ENCODE results near the gene TM9SF3.

TM9SF3 gene

DNA sequence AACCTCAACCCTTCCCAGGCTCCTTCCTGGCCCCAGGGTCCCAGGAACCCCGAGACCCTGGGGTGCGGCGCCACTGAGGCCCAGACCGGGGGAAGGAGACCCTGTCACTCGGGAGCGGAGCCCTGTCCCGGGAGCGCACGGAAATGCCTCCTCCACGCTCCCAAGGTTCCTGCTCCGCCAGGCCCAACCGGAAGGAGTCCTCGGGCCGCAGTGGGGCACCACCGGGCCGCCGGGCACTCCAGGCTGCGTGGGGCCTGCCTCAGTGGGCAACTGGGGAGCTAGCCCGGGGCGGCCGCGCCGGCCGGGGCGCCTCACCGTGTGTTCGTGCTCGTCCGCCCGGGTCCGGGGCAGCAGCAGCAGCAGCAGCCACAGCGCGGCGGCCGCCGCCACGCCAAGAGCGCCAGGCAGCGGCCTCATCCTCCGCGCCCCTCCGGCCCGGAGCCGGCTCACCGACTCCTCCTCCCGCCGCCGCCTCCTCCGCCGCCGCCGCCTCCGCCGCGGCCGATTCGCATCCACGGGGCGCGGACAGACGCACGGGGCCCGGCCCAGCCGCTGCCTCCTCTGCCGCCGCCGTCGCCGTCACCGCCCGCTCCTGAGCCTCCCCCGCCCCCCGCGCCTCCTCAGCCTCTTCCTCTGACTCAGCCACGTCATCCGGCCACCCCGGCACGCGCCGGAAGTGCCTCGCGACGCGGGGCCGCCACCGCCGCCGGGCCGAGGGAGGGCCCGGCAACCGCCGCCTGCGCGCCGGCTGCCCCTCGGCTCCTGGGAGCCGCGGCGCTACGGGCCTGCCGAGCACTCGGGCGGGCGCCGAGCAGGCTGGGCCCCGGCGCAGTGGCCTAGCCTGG, at the start of gene TM9SF3:
Gene TM9SF3, minus strand, starts transcription at position 594 of the 845 bp plus-strand sequence. Its CDS starts 177 bp downstream, at position 417.
- peak; percentile 93 for DNase-seq

DNA sequence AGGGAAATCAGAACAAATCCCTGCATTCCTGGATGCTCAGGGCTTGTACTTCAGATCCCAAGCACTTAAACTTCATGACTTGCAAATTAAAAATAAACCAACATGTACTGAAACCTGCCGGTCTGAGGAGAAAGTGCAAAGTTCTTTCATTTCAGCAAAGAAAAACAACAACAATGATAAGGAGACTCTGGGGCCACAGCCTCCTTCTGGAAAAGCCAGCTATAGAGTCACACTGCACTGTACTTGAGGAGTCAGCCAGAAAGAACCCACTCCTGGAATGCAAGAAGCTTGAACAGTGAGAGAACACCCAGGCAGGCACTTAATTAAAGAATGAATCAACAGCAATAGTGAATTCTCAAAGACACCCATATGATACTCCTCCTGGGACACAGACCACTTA, 49.7 kb upstream of the TM9SF3 start:
- DNase-seq = no peak

DNA sequence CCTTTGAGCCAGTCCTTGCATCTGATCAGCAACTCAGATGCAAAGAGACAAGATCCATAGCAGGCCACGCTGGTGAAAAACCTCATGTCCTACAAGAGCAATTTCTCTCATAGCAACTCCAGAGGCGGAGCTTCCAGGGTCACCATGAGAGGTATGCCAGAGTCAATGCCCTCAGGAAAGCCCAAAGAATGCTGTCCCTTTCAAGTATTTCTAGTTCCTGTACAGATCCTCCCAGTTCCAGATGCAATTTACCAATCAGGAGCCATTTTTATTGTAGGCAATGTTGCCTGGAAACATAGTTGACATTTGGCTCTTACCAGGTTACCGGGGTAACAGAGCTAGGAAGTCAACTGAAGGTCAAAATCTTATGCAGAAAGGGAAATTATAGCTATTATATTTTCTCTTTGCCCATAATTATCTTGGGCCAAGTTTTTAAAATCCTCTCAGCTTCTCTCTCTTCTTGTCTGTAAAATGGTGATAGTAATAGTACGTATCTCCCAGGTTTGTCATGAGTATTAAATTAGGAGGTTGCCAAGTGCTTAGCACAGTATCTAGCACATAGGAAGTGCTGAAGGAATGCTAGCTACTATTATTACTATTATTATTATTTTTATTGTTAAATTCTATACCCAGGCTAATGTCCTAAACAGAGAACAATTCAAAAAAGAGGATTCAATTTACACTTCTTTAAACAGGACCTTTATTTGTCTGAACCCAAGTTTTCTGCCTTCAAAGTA, 46.3 kb upstream of the TM9SF3 start:
- no peak for DNase-seq

DNA sequence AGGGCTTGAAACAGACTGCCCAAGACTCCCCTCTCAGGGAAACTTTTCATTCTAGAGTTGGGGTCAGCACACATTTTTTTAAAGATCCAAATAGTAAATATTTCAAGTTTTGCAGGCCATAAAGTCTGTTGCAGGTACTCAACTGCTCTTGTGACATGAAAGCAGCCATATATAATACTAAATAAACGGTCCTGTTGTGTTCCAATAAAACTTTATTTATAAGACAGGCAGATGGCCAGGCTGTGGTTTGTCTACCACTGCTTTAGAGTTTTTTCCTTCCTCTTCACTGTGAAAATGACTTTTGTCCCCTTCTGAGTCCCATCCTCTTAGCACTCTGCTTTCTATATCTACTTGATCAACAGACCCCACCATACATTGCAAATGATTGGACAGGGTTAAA, 40.5 kb upstream of the TM9SF3 start:
- no peak for DNase-seq

DNA sequence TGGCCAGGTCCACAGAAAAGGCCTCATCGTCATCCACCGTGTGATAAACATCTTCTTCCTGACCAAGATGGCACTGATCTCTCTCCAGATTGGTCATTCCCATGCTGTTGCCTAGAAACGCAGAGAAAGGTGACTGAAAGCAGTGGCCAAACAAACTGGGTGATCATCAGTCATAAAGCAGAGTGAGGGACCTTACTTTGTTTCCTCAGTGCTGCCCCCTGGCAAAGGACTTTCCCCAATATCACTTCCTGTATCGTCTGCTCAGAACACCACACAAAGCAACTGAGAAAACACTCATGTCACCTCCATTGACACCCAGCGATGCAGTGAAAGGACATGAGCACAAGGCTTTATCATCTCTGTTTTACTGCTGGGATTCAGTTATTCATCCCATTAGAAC, 40.0 kb upstream of the TM9SF3 start:
- DNase-seq = no peak

DNA sequence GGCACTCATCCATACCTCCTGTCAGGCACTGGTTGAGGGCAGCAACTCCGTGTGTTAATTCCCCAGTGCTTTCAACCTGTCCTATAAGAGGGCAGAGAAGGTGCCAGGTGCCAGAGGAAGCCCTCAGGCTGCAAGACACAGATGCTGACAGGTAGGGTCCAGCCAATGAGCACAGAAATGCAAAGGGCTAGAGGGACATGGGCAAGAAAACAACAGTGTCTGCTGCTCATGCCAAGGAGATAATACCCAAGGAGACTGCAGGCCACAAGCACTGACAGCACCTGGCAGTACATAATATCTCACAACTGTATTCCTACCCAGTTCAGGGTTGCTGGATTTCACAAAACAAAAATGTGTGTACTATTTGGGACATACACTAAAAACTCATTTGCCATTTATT, 38.4 kb upstream of the TM9SF3 start:
- no peak for DNase-seq

DNA sequence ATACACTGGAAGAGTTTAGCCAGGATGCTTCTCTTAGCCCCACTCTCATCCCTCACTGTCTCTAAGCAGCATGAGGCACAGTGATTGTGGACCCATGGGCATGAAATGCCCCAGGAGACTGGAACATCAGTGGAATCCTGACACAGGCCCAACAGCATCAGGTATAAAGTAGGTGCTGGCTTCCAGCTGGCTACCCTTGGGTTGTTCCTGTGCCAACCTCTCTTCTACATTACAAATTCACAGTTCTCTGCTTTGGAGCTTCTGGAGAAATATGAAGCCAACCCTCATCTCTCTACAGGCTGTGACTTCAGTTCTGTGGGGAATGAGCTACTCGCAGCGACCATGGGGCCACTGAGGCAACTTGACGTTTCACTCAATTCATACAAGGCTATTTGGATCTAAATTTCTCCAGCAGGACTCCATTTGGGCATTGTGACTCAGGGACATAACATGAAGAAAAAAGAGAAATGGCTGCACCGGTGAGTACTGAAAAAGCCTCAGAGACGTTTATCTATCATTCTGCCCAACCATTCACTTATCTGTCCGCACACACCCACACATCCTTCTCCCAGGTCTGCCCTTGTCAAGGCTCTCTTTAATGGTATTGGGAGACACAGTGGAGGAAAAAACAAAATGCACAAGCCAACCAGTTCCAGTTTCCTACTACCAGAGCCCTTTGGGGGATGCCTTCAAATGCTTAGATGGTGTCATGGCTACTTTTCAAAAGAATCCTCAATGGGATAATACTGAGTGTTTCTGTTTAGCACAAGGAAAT, 35.4 kb upstream of the TM9SF3 start:
- no peak for DNase-seq

DNA sequence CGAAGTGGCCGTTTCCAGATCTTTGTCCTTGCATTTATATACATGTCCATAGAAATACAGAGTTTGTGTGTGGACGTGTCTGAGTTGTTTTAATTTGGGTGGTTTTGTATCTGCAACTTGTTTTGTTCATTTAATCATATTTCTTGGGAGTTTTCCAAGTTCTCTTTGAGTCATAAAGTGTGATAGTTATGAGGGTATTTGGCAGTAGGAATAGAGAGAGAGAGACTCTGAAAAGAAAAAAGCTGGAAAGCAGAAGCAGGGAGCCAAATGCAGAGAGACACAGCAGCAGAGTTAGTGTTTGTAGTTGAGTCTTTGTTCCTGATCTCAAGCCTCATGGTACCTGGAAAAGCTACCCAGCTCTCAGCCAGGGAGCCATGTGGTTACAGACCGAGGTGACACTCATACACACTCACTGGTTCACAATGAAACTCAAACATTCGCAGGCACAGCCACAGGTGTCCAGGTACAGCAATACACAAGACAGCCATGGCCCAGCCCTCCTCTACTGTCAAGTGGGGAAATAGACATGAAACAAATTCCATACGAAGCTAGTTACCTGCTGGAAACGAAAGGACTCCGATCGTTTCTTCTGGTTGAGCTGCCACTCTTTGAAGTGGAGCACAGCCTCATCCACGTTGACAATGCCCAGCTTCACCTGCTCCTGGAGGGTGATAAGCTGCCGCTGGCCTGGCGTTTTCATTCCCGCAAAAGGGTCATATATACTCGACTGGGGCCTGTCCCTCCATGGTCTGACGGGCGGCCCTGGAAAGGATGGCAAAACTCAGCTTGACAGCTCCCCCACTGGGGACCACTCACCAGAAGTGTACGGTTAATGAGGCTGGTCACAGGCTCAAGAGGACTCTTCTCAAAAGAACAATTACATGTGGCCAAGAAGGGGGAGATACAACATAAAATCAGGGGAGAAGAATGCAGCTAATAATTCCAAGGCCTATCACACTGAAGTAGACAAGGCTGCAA, 33.3 kb upstream of the TM9SF3 start:
- DNase-seq = no peak

DNA sequence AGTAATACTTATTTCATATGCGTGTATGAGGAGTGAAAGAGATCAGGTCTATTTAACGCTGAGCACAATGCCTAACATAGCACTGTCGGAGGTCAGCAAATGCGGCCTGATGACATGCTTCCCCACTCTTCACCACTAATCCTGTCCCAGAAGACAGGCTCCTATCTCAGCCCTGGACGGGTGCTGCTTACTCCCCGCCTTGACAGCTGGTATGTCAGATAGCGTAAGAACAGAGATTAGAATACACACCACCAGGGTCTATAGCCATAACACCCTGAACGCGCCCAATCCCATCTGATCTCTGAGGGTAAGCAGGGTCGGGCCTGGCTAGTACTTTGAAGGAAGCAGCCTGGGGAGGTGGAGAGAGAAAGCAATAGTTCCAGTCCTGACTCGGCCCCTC, 32.3 kb upstream of the TM9SF3 start:
- no peak for DNase-seq

DNA sequence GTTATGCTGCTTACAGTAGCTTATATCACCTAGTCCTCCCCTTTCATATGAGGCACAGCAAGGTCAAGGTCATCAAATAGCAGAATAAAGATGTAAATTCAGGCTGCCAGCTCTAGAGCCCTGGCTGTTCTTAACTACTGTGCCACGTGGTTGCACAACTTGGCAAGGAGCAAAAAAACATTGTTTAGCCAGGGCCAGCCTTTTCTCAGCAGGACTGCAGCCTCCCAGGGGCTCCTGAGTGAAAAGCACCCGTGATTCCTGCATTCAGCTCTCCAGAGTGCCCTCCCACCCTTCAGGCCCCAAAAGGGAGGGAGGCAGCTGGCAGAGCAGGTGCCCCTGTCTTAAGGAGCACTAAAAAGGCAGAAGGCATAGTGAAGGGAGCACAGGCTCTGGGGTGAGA, 31.8 kb upstream of the TM9SF3 start:
- no peak for DNase-seq

DNA sequence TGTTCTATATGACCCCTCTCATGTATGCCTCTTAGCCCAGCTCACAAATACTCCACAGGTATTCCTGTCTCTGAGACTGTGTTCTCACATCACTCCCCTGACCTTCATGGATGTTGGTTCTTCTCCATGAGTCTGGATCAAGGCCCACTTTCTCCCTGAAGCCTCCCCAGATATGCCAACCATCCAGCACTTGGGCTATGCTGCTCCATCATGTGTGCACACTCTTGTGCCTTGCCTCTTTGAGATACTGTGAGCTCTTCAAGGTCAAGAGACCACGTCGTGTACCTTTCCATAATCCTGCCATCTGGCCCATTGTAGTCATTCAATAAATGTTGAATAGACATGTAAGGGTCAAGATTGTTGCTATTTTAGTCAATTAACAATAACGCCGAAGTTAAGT, 30.1 kb upstream of the TM9SF3 start:
- DNase-seq = no peak

DNA sequence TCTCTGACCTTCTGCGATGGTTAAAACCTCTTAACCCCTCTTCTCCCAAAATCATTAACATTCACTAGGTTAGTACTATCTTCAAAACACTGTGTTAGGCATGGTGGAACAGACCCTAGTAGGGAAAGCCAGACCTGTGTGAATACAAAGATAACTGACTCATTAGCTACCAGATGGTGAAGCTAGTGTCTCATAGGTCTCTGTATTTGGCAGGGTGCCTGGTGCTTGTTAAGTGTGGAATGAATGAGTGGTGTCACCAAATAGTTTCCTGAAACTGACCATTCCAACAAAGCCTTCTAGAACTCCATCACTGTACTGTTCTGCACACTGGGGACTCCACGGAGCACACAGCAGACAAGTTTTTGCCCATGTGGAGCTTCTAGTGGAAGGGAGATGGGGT, 27.7 kb upstream of the TM9SF3 start:
- DNase-seq = no peak

DNA sequence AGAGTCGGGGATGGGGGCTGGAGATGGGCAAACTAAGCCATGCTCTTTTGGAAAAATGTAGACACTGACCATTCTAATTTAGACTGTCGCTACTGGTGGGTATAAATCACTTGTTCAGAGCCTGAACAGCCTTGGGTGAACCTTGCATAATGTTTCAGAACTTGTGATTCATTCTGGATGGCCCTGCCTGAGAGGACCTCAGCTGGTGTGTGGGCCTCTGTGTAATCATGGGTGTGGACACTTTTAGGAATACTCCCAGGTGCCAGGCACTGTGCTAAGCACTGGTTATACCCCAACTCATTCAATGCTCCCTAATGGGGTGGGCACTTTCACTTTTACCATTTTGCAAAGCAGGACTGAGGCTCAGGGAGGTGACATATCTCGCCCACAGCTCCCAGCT, 26.8 kb upstream of the TM9SF3 start:
- DNase-seq = no peak

DNA sequence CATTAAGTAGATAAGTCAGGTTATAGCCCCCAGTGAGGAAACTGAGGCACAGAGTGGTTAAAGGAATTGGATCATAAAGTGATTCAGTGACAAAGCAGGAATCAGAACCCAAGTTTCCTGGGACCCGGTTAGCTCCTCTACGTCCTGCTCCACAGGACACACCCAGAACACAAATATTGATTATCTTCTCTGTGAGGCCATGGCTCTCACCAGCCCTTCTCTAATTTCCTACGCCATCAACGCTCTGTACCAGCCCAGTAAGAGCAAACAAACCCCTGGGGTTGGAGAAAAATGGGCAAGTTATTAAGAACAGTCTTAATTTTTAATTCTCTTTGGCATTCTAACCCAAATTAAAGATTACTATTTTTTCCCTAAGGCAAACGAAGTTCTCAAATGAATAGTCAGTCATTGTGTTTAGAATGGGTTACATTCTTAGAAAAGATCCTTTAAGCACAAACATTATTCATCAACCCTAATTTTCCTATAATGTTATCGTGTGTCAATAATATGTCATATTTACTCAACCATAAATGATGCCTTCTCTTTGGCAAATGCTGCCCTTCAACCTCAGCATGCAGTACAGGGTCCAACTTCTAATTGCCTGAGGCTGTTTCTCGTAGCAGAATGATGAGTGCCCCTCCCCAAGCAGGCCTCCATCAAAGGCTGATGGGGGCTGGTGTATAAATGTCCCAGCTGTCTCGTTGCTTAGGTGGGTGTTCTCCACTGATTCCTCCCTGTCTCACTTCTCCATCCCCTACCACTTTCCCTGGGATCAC, 25.4 kb upstream of the TM9SF3 start:
- no peak for DNase-seq

DNA sequence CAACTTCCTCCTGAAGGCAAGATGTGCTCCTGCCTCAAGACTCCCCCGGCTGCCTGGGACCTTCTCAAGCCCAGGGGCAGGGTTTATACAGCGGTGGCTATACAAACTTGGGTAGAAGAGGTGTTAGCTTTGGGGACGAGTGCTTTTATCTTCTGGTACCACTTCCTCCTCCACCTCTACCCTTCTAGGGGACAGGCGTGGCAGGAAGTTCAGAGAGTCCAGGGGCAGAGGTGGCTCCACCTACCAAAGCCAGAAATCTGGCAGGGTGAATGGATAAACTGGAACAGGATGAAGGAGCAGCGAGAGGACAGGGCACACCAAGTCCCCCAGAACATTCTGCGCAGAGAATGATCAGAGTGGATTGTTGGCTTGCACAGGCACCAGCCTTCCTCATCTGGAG, 24.0 kb upstream of the TM9SF3 start:
- no peak for DNase-seq

DNA sequence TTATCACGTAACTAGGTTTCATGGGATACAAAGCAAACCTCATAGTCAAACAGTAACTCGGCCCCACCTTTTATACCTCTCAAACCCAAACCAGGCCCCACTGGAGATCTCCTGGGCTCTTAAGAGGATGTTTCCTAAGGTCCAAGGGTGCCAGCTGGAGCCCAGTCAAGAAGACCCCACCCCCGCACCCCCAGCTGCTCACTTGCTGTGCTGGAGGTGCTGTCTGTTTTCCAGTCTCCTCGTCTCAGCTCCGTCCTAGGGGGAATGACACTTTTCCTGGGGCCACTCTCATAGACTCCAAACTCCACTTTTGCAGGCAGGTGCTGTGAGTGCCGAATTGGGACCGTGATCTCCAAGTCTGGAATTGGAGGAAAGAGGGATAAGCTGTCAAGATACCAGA, 22.7 kb upstream of the TM9SF3 start:
- DNase-seq = no peak

DNA sequence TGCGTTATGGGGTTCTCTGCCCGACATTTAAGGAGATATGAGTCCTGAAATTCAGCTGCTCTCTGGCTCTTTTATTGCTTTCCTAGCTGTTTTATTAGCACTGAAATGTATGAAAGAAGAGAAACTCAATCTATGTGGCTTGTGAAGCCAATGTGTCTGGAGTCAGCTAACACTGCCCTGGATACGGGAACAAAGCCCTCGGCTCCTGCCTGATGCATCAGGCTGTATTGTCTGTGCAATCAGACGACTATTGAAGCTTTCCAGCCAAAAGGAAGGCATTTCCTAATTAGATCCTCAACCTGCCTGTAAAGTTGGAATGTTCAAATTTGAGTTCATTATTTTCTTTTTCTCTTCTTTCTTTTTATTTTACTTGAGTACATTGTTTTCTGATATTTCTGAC, 22.0 kb upstream of the TM9SF3 start:
- DNase-seq = no peak

DNA sequence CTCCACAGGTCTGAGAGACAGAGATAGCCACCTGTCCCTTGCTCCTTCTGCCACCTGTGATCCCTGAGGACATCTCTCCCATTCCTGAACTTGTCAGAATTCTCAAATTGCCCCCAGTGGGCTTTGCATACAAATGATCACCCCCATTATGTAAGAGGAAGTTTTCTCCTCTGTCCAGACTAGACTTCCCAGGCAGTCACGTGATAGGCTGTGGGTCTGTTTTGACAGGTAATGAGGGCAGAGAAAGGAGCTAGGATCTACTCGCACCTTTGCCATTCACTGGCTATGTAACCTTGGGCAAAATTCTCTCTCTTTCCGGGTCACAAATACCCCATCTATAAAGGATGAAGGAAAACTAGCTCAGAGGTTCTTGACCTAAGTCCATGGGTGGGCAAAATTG, 21.4 kb upstream of the TM9SF3 start:
- DNase-seq = no peak

DNA sequence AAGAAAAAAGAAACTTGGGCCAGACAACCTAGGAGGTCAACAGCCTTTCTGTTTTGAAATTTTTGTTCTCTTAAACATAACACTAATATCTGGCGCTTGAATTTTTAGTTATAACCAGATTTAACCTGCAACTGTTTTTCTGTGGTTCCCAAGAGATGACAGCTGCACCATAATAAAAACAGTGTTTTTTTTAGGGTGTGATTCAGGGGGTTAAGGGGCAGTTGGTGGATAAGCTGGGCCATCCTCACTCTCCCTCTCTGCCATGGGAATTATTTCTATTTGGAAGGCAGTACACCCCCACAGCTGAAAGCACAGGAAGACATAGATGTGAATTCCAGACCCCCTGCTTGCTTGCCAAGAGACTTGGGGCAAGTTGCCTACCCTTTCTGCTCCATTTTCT, 20.1 kb upstream of the TM9SF3 start:
- no peak for DNase-seq

DNA sequence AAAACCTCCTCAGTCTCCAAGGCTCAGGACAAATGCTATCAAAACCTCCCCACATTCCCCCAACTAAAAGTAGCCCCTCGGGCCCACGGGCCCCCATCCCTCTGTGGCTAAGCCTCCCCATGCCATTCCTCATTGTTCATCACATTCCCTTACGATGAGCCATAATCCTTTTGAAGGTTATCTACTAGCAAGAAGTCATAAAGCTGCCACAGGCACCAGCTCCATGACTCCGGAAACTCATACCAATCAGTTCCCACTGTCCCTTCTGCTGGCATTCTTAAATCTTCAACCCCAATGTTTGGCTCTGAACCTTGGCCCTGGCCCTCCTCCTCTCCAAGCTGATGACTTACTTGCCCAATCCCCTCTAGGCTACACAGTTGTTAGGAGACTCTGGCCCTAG, 19.4 kb upstream of the TM9SF3 start:
- no peak for DNase-seq

DNA sequence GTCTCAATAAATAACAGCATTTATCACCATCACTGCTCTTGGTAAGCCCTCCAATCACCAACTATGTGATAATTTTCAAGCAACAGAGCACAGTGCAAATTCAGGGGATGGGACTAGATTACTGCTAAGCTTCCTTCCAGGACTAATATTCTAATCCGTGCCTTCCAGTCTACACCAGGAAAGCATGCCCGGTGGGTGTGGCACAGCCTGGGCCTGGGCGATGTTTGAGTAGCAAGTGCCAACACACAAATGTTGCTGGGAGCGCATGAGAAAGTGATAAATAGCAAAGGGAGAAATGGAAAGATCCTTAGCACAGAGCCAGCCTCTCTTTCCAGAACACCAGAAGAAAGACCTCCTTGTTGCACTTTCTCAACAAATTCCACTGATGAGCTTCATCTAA, 13.5 kb upstream of the TM9SF3 start:
- no peak for DNase-seq

DNA sequence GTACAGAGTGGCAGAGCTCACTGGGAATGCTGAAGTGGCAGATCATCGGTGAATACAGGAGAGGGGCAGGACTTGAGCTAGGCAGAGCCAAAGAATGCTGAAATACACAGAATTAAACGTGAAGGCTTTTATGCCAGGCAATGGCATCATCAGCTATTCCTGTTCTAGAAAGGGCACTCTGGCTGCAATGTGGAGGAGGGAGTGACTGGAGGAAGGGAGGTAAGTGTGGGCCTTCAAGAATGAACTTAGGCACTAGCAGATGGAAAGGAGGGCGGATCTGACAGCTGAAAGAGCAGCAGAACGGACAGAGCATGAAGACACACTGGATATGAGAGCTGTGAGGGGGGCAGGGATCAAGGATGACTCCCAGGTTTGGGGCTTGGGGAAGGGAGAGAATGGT, 12.0 kb upstream of the TM9SF3 start:
- DNase-seq = no peak

Data from stimulated activated CD4-positive, alpha-beta T cell treated with anti-CD3 and anti-CD28 coated beads, Interleukin-4, amount 100 ng/mL, for 24 hours (primary cell).